H1 (cell line): ENCODE data around the gene KCNH6. TPM values are rescaled to one million over a fixed set of nuclear protein-coding genes. Genes with fewer than 3 reads are reported as not detected.

Experiments used
- CHD7 ChIP-seq: fragments of 300-600 bp; sonication (generic); IDR thresholded peaks from 2 replicates; pipeline ENCODE4 v1.7.1; 2012; ENCODE audit warnings: low read length, moderate library complexity, mild to moderate bottlenecking, inconsistent platforms; ENCODE audit not compliant: insufficient replicate concordance
- CREB1 ChIP-seq: IDR thresholded peaks from 2 replicates; pipeline ENCODE4 v1.6.1; 2012; ENCODE audit warnings: inconsistent platforms
- EGR1 ChIP-seq: IDR thresholded peaks from 2 replicates; pipeline ENCODE4 v1.6.1; 2011; ENCODE audit warnings: low read depth, low read length, borderline replicate concordance
- GTF2F1 ChIP-seq: IDR thresholded peaks from 2 replicates; pipeline ENCODE4 v1.6.1; 2012; ENCODE audit warnings: low read depth, low read length, improper control_type of control experiment, borderline replicate concordance
- JUND ChIP-seq: IDR thresholded peaks from 2 replicates; pipeline ENCODE4 v1.6.1; 2011; ENCODE audit warnings: mild to moderate bottlenecking, improper control_type of control experiment, low read length
- POU5F1 ChIP-seq: IDR thresholded peaks from 2 replicates; pipeline ENCODE4 v1.6.1; 2011; ENCODE audit warnings: low read depth, mild to moderate bottlenecking, low read length, moderate library complexity
- RBBP5 ChIP-seq: IDR thresholded peaks from 2 replicates; pipeline ENCODE4 v1.7.1; 2012; ENCODE audit warnings: low read depth, mild to moderate bottlenecking, inconsistent platforms, low read length, moderate library complexity, borderline replicate concordance
- YY1 ChIP-seq: IDR thresholded peaks from 2 replicates; pipeline ENCODE4 v1.6.1; 2011; ENCODE audit warnings: low read depth, mild to moderate bottlenecking, low read length
- polyA plus RNA-seq, 7 experiments: library from polyadenylated mRNA; depleted of rRNA in 3 of 7; stranded (reverse) in 5 of 7; unstranded in 2 of 7; fragments of >200 nt in 5 of 7; fragments of 200-250 nt in 2 of 7; gene quantifications; 1 replicate in 5 of 7; 2 replicates in 1 of 7; 4 replicates in 1 of 7; pipeline versions ENCODE4 v1.2.1 to v1.2.3, GENCODE V29; 2011 to 2013; ENCODE audit warnings: missing spikeins in 2 of 7, mixed read lengths in 2 of 7
- total RNA-seq: library from RNA; stranded (reverse); fragmentation: NEBNext Ultra II Directional; extraction: Animal tissue kit (Norgen Biotek cat#: 25700); gene quantifications from 2 replicates; pipeline ENCODE4 v1.2.1, GENCODE V29; 2021
- TF ChIP-seq, protein P1 (sequence below): IDR thresholded peaks from 2 replicates; pipeline ENCODE4 v1.6.1; 2011; ENCODE audit warnings: low read depth, mild to moderate bottlenecking, low read length; ENCODE audit not compliant: insufficient read depth

The KCNH6 gene
- total and polyA plus RNA-seq, 2 of the 8 experiments (the other 6 are each of a cell fraction or from before 2014, with no cell fraction given): 1.8 to 3.6 TPM

DNA sequence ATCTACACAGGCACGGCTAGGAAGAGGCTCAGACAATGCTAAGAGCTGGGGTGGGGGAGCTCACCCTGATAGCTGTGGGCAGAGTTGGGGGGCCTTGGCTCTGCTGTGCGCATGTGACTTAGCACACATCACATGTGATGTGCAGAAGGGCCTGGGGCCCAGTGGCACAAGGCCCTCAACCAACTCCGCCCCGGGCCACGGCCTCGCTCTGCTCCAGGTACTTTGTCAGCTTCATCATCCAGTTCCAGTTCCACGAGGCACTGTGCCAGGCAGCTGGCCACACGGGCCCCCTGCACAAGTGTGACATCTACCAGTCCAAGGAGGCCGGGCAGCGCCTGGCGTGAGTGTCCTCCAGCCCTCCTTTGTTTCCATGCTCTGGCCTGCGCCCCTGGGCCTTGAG lies 27.0 kb upstream of the KCNH6 start (continued):
- TF ChIP-seq CHD7 (no peak), JUND (no peak), RBBP5 (no peak), POU5F1 (no peak), CREB1 (no peak), EGR1 (no peak), GTF2F1 (no peak), YY1 (no peak)
- TF ChIP-seq, protein P1, sequence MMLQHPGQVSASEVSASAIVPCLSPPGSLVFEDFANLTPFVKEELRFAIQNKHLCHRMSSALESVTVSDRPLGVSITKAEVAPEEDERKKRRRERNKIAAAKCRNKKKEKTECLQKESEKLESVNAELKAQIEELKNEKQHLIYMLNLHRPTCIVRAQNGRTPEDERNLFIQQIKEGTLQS: no peak
